ENCODE results near the gene NCS1.

Gene NCS1

GRCh38 chr9:130215341-130216119, 43.3 kb downstream of the NCS1 start:
- no peak for DNase-seq

DNA sequence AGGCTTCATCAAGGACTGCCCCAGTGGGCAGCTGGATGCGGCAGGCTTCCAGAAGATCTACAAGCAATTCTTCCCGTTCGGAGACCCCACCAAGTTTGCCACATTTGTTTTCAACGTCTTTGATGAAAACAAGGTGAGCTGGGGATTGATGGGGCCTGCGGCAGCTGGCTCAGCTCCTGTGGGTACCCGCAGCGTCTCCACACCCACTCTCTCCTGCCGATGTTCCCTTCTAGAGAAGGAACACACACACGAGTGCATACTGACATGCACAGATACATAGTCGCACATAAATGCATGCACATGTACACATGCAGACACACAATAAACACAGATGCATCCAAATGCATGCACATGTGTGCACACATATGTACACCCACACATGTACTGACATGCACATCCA, 45.6 kb downstream of the NCS1 start:
- DNase-seq, result no peak

DNA sequence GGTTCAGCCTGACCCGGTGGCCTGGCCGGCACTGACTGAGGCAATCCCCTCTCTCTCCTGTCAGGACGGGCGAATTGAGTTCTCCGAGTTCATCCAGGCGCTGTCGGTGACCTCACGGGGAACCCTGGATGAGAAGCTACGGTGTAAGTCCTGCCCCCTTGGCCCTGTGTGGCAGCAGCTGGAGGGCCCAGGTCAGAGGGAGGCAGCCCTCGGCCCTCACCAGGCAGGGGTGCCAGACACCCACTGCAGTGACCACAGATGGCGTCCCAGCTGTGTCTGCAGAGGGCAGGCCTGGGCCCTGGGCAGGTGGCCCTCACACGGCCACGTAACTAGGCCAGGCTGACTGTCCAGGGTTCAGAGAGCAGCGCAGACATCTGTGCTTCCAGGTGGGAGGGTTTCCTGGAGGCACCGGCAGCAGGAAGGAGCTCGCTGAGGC, 47.5 kb downstream of the NCS1 start:
- no peak for DNase-seq

- no peak for DNase-seq
Measured at GRCh38 chr9:130220352-130220751, 48.1 kb downstream of the NCS1 start.

GRCh38 chr9:130222833-130223232, 50.6 kb downstream of the NCS1 start:
- no peak for DNase-seq

DNA sequence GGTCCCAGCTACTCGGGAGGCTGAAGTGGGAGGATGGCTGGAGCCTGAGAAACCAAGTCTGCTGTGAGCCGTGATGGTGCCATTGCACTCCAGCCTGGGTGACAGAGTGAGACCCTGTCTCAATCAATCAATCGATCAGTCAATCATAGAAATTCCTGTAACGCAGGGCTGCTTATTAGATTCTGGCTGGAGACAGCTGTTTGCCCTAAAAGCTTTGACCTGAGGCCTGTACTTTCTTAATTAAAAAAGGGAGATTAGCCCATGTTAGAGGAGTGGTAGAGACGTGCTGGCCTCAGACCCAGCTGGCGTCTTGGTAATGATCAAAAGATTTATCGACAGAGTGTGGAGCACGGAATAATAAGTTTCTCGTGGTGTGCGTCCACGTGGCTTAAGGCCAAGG, 52.9 kb downstream of the NCS1 start:
- DNase-seq, result no peak

- no peak for DNase-seq
Measured at GRCh38 chr9:130225586-130225985, 53.4 kb downstream of the NCS1 start.

DNA sequence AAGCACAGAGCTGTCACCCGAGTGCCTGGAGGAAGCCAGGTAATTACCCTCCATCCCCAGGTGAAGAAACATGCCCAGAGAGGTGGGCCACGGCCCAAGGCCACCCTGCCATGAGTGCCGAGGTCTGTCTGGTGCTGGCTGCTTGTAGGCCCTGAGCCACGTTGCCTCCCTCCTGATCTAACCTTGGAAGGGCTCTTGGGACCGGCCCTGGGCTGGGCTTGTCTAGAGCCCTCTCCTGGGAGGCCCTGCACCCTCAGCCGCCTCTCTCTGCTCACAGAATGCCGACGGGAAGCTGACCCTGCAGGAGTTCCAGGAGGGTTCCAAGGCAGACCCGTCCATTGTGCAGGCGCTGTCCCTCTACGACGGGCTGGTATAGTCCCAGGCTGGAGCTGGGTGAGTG, 53.9 kb downstream of the NCS1 start:
- no peak for DNase-seq

GRCh38 chr9:130227833-130228232, 55.6 kb downstream of the NCS1 start:
- no peak for DNase-seq

DNA sequence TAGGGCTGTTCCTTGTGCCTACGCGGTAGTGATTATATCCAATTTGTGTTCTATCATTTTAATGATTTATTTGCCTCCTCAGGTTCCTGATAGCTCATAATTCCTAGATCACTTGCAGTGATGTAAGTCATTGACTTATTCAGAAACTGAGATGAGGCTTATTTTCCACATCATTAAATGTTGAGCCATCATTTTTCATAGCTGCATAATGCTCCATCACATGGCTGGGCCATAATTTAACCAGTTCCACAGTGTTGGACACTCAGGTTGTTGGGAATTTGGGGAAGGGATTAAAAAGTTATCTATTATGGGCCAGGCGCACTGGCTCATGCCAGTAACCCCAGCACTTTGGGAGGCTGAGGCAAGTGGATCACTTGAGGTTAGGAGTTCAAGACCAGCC, 57.6 kb downstream of the NCS1 start:
- DNase-seq, result no peak

- DNase-seq, result no peak
Measured at GRCh38 chr9:130230631-130231030, 58.4 kb downstream of the NCS1 start.

GRCh38 chr9:130232899-130233586, 60.8 kb downstream of the NCS1 start:
- no peak for DNase-seq

DNA sequence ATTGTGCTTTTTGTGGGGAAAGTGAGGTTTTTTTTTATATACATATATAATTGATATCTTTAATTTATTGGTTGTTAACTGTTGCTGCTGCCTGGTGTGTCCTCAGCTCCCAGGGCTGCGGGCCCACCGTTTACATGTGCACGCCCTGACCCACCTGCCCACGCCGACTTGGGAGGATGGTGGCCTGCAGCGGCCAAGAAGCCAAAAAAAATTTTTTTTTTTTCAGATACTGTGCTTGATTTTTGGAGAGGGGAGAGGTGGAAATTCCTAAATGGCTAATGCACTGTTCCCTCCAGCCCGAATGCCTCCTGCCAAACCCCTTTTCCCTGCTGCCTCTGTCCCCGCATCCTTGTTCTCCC, 61.4 kb downstream of the NCS1 start:
- DNase-seq, result no peak

- DNase-seq, result no peak
Measured at GRCh38 chr9:130234340-130235260, 62.4 kb downstream of the NCS1 start.

DNA sequence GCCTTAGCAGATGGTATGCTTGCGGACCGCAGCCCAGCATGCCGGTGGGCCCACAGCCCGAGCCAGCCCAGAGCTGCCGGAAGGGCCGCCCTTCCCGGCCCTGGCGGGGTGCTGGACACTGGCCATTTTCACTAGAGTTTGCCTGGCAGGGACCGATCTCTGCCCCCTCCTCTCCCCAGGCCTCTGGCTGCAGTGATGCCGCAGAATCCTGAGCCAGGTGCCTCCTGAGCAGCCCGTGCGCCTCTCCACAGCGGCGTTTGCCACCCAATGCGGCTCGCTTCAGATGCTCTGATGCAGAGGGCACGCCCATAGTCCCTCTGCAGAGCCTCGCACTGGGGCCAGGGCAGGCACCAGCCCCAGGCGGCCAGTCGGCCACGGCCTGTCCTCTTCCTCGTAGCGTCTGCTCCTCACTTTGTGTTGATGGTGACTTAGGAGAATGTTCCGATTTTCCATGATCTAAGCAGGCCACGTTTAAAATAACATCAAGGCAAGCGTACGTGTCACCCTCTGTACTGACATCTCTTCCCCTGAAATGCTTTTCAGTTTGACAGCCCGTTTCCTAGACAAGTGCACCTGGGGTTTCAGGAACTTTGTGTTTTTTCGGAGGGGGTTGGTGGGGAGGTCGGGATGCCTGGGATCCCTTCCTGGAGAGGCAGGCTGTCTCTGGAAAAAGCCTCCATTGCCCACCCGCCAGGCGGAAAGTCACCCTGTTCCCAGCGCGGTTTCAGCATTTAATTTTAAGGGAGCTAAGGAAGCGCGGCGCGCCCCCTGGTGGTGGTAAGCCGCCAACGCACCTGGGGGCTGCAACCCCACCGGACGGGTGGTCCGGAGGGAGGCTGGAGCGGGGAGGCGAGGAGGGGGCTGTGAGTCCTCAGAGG, 63.6 kb downstream of the NCS1 start:
- DNase-seq, result no peak

GRCh38 chr9:130236436-130236985, 64.3 kb downstream of the NCS1 start:
- DNase-seq, result no peak

DNA sequence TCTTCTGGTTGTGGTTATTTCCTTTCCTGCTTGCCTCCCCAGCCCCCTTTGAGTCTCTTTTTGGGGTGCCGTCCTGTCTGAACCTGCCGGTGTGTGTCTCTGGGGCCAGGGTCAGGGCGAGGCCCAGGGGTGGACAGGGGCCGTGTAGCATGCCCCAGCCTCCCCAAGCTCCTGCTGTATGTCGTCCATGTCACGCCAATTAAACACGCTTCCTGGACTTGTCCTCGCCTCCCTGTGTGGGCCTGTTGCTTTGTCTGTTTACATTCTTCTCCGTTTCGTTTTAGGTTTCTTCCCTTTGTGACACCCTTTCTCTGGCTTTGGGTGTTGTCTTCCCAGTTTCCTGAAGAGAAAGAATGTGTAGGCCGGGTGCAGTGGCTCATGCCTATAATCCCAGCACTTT, 64.9 kb downstream of the NCS1 start:
- DNase-seq, result no peak

DNA sequence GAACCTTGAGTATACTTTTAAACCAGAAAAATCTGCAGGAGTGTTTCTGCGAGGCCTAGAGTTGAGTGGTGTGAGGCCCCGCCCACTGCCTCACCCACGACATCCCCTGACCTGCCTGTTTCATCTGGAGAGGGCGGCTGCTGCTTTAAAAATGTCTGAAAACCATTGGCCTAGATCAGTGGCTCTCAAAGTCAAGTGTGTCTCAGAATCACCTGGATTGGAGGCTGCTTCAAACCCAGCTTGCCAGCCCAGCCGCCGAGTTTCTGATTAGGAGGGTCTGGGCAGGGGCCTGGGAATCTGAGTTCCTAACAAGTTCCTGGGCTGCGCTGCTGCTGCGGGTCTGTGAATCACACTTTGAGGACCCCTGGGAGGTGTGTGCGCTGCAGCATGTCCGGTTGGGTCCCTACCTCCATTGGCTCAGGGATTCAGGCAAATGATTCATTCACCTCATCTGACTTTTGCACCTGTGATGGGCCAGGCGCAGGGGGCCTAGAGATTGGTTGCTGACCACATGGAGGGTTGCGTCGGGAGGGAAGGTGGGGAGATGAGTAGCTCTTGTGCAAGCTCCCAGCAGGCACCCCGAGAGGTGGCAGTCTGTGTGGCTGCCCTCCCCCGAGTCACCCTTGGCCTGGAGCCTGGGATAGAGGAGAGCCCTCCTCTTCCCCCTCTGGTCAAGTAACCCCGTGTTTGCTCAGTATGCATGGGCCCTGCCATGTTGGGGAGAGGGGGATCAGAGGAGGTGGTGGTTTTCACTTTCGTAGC, 65.7 kb downstream of the NCS1 start:
- peak; percentile 35 for DNase-seq

- DNase-seq, result no peak
Measured at GRCh38 chr9:130239363-130239695, 67.1 kb downstream of the NCS1 start.

GRCh38 chr9:130239741-130240241, 67.6 kb downstream of the NCS1 start:
- DNase-seq, result no peak
